Neural progenitor cell (in vitro differentiated cells): ENCODE measurements around the gene DOLPP1. TPM values are rescaled to one million over a fixed set of nuclear protein-coding genes. Genes with fewer than 3 reads are reported as not detected.

Experiments
- DNase-seq: peaks from one replicate; pipeline ENCODE4 v3.0.0-alpha.2; 2016; ENCODE audit warnings: low spot score
- H2AFZ ChIP-seq: fragments of 200-600 bp; sonication (generic); replicated peaks from 2 replicates; pipeline ENCODE4 v1.6.1; 2016; ENCODE audit warnings: antibody characterized with exemption
- H3F3A ChIP-seq: fragments of 200-600 bp; sonication (generic); 2 replicates; pipeline ENCODE4 v1.6.1; 2016; ENCODE audit warnings: antibody characterized with exemption, low read depth
- H3K27ac ChIP-seq: fragments of 200-600 bp; sonication (generic); 2 replicates; pipeline ENCODE4 v1.5.1; 2016; ENCODE audit warnings: mild to moderate bottlenecking
- H3K27me3 ChIP-seq: fragments of 200-600 bp; sonication (generic); 2 replicates; pipeline ENCODE4 v1.6.1; 2016; ENCODE audit warnings: mild to moderate bottlenecking, moderate library complexity
- H3K36me3 ChIP-seq: fragments of 200-600 bp; sonication (generic); 2 replicates; pipeline ENCODE4 v1.5.1; 2016
- H3K4me1 ChIP-seq: fragments of 200-600 bp; sonication (generic); 2 replicates; pipeline ENCODE4 v1.6.1; 2016; ENCODE audit warnings: mixed run types
- H3K4me2 ChIP-seq: fragments of 200-600 bp; sonication (generic); 2 replicates; pipeline ENCODE4 v1.6.1; 2016
- H3K4me3 ChIP-seq: fragments of 200-600 bp; sonication (generic); 2 replicates; pipeline ENCODE4 v1.5.1; 2016
- H3K79me2 ChIP-seq: fragments of 200-600 bp; sonication (generic); 2 replicates; pipeline ENCODE4 v1.6.1; 2016; ENCODE audit warnings: low read depth
- H3K9ac ChIP-seq: fragments of 200-600 bp; sonication (generic); 2 replicates; pipeline ENCODE4 v1.6.1; 2016
- H3K9me3 ChIP-seq: fragments of 200-600 bp; sonication (generic); 2 replicates; pipeline ENCODE4 v1.5.1; 2016; ENCODE audit warnings: low read depth
- H4K20me1 ChIP-seq: fragments of 200-600 bp; sonication (generic); 2 replicates; pipeline ENCODE4 v1.6.1; 2016; ENCODE audit warnings: low read depth
- H3K27ac Mint-ChIP-seq: 3 replicates; pipeline ENCODE4 v1.8.0; 2021; ENCODE audit warnings: mixed read lengths
- H3K27me3 Mint-ChIP-seq: 2 replicates; pipeline ENCODE4 v1.8.0; 2022; ENCODE audit warnings: low read depth, mild to moderate bottlenecking, inconsistent platforms, moderate library complexity, mixed read lengths; ENCODE audit not compliant: insufficient read depth
- H3K36me3 Mint-ChIP-seq: 3 replicates; pipeline ENCODE4 v1.8.0; 2021; ENCODE audit warnings: mixed read lengths
- H3K4me1 Mint-ChIP-seq: 3 replicates; pipeline ENCODE4 v1.8.0; 2021; ENCODE audit warnings: mixed read lengths
- H3K4me3 Mint-ChIP-seq: 3 replicates; pipeline ENCODE4 v1.8.0; 2021; ENCODE audit warnings: mild to moderate bottlenecking, moderate library complexity, mixed read lengths
- H3K9me3 Mint-ChIP-seq: 3 replicates; pipeline ENCODE4 v1.8.0; 2020; ENCODE audit warnings: mixed read lengths
- CTCF ChIP-seq: fragments of 200-600 bp; sonication (generic); IDR thresholded peaks from 2 replicates; pipeline ENCODE4 v1.5.1; 2017; ENCODE audit warnings: antibody characterized with exemption, mild to moderate bottlenecking
- EZH2 ChIP-seq: fragments of 200-600 bp; sonication (generic); IDR thresholded peaks from 2 replicates; pipeline ENCODE4 v1.6.1; 2017; ENCODE audit warnings: antibody characterized with exemption, mild to moderate bottlenecking, moderate library complexity
- EZH2phosphoT487 ChIP-seq: fragments of 200-600 bp; sonication (generic); IDR thresholded peaks from 2 replicates; pipeline ENCODE4 v1.6.1; 2017; ENCODE audit warnings: antibody characterized with exemption
- total RNA-seq: library from RNA; depleted of rRNA; stranded (reverse); fragments of >200 nt; gene quantifications from 2 replicates; pipeline ENCODE4 v1.2.3, GENCODE V29; 2015; ENCODE audit warnings: low replicate concordance

DOLPP1 gene
- total RNA-seq, 1 donor from 2014 or later = 25.1 TPM

GRCh38 chr9:129064499-129064908 lies 16.4 kb upstream of the DOLPP1 start:
- no peaks in the 10 kb centered on the region for H3K4me1 Mint-ChIP-seq
- Histone ChIP-seq H4K20me1 (no peaks in the 10 kb centered on the region), H3K4me2 (no peak overlapping the region), H3K9ac (no peak overlapping the region), H3K27ac (no peak overlapping the region), H3F3A (no peaks in the 10 kb centered on the region), H3K9me3 (no peaks in the 10 kb centered on the region), H3K4me1 (no peaks in the 10 kb centered on the region), H3K4me3 (no peak overlapping the region), H3K36me3 (no peaks in the 10 kb centered on the region), H2AFZ (no peak overlapping the region), H3K79me2 (no peaks in the 10 kb centered on the region), H3K27me3 (no peaks in the 10 kb centered on the region)
- H3K9me3 Mint-ChIP-seq = no peaks in the 10 kb centered on the region
- no peak overlapping the region for H3K4me3 Mint-ChIP-seq
- H3K27me3 Mint-ChIP-seq = no peaks in the 10 kb centered on the region
- DNase-seq = no peak
- peaks cover 11% of the 10 kb centered on the region for H3K36me3 Mint-ChIP-seq
- TF ChIP-seq EZH2phosphoT487 (no peak), CTCF (no peak), EZH2 (no peak)
- H3K27ac Mint-ChIP-seq = no peak overlapping the region

- H2AFZ ChIP-seq = no peak overlapping the region
Observed at GRCh38 chr9:129068110-129068509, 12.8 kb upstream of the DOLPP1 start.

DNA sequence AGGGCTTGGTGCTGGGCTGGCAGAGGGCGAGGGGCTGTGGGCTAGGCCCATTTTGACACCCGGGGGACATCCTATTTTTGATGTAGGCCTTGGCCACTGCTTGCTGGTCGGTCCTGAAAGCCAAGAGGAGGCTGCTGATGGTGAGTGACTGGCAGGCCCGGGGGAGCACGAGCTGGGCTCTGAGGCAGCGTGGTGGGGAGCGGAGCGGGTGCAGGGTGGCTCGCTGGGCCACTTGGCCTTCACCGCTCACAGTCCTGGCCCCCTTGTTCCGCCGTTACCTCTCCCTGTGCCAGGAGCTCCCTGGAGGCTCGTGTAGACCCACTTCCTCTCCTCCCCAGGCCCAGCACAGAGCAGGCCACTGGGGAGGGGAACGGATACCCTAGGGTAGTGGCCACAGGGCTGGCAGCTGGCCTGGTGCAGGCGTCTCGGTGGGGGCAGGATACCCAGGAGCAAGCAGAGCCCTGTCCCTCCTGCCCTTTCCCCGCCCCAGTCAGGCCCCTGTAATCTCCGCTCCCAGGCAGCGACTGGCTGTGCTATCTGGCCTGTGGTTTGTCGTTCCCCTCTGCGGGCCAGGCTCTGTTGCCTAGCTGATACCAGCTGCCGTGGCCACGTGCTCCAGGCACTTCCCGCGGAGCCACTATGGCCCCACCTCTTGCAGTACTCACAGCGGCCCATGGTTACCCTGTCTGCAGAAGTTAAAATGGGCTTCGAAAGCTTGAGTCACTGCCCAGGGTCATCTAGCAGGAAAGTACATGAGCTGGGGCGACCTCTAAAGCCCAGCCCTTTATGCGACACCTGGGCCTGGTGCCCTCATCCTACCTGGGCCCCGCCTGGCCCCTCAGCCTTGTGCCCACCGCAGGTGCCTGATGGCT lies 11.7 kb upstream of the DOLPP1 start:
- Histone ChIP-seq H4K20me1 (no peaks in the 10 kb centered on the region), H2AFZ (no peak overlapping the region)

More at GRCh38 chr9:129068110-129068509, 12.8 kb upstream of the DOLPP1 start:
- H3K36me3 ChIP-seq = no peaks in the 10 kb centered on the region
- H3K4me2 ChIP-seq = no peak overlapping the region
- Mint-ChIP-seq H3K9me3 (no peaks in the 10 kb centered on the region), H3K27ac (no peak overlapping the region), H3K4me3 (no peak overlapping the region), H3K27me3 (peaks cover 2% of the 10 kb centered on the region), H3K4me1 (no peaks in the 10 kb centered on the region), H3K36me3 (peaks cover 11% of the 10 kb centered on the region)
- DNase-seq = no peak
- TF ChIP-seq CTCF = no peak
- no peak for TF ChIP-seq EZH2phosphoT487
- no peak for TF ChIP-seq EZH2
- no peaks in the 10 kb centered on the region for H3K4me1 ChIP-seq
- H3K4me3 ChIP-seq = no peak overlapping the region
- no peak overlapping the region for H3K27ac ChIP-seq
- H3K79me2 ChIP-seq = no peaks in the 10 kb centered on the region
- no peaks in the 10 kb centered on the region for H3K9me3 ChIP-seq
- H3K9ac ChIP-seq = no peak overlapping the region
- no peaks in the 10 kb centered on the region for H4K20me1 ChIP-seq
- H3K27me3 ChIP-seq = no peaks in the 10 kb centered on the region
- H3F3A ChIP-seq = no peaks in the 10 kb centered on the region

More for the DNA sequence above, 11.7 kb upstream of the DOLPP1 start:
- Histone ChIP-seq H3K4me3 (no peak overlapping the region), H3K27me3 (no peaks in the 10 kb centered on the region), H3K4me1 (no peaks in the 10 kb centered on the region), H3K9ac (no peak overlapping the region), H3K4me2 (no peak overlapping the region), H3K27ac (no peak overlapping the region), H3K36me3 (no peaks in the 10 kb centered on the region), H3K9me3 (no peaks in the 10 kb centered on the region), H3K79me2 (no peaks in the 10 kb centered on the region), H3F3A (no peaks in the 10 kb centered on the region)
- no peaks in the 10 kb centered on the region for H3K9me3 Mint-ChIP-seq
- no peak for DNase-seq
- peaks cover 3% of the 10 kb centered on the region for H3K27me3 Mint-ChIP-seq
- no peak overlapping the region for H3K4me3 Mint-ChIP-seq
- peaks cover 9% of the 10 kb centered on the region for H3K36me3 Mint-ChIP-seq
- H3K27ac Mint-ChIP-seq = no peak overlapping the region
- TF ChIP-seq EZH2 = no peak
- no peak for TF ChIP-seq CTCF
- TF ChIP-seq EZH2phosphoT487 = no peak
- no peaks in the 10 kb centered on the region for H3K4me1 Mint-ChIP-seq
